Tibial nerve (tissue), 4 donors: ENCODE data around the gene FAHD1. TPM values are rescaled to one million over a fixed set of nuclear protein-coding genes. Genes with fewer than 3 reads are reported as not detected.

ENCODE experiments used
- DNase-seq, 2 donors: peaks; one replicate each; pipeline ENCODE4 v3.0.0-alpha.2; 2019; ENCODE audit warnings: low spot score in 2 of 2
- H3K27ac ChIP-seq, 4 donors: fragments of 200-600 bp; sonication (generic) in 3 of 4; one replicate each; pipeline ENCODE4 v1.5.1; 2017 to 2019; ENCODE audit warnings: mild to moderate bottlenecking in 1 of 4
- H3K27me3 ChIP-seq, 2 donors: fragments of 200-600 bp; sonication (generic) in 1 of 2; one replicate each; pipeline versions ENCODE4 v1.5.1 to v1.6.0; 2017 to 2019
- H3K36me3 ChIP-seq, 3 donors: fragments of 200-600 bp; sonication (generic); one replicate each; pipeline ENCODE4 v1.5.1; 2018 to 2019
- H3K4me1 ChIP-seq, 4 donors: fragments of 200-600 bp; sonication (generic) in 3 of 4; one replicate each; pipeline ENCODE4 v1.5.1; 2017 to 2019
- H3K4me3 ChIP-seq, 4 donors: fragments of 200-600 bp; sonication (generic) in 3 of 4; one replicate each; pipeline ENCODE4 v1.5.1; 2017 to 2019; ENCODE audit warnings: mild to moderate bottlenecking in 1 of 4, moderate library complexity in 1 of 4
- H3K9me3 ChIP-seq, 4 donors: fragments of 200-600 bp; sonication (generic) in 3 of 4; one replicate each; pipeline ENCODE4 v1.5.1; 2017 to 2019
- CTCF ChIP-seq, 5 experiments: fragments of 200-600 bp in 3 of 5; fragments of 450-650 bp in 2 of 5; sonication (generic) in 3 of 5; IDR thresholded peaks; one replicate each; pipeline ENCODE4 v1.5.1; 2016 to 2019; ENCODE audit warnings: antibody characterized with exemption in 5 of 5, mild to moderate bottlenecking in 3 of 5, moderate library complexity in 2 of 5
- EP300 ChIP-seq, 2 donors: sonication (generic); formaldehyde crosslinking; IDR thresholded peaks; one replicate each; pipeline ENCODE4 v1.6.1; 2017; ENCODE audit warnings: antibody characterized with exemption in 2 of 2, mild to moderate bottlenecking in 1 of 2
- POLR2A ChIP-seq, 2 donors: fragments of 450-650 bp; IDR thresholded peaks; one replicate each; pipeline ENCODE4 v1.6.1; 2017; ENCODE audit warnings: antibody characterized with exemption in 2 of 2, mild to moderate bottlenecking in 2 of 2, moderate library complexity in 2 of 2
- WGBS, 2 donors: methylation state at CpG; one replicate each; pipeline ENCODE4 v1.1.5; 2018; 5-methylcytosine and 5-hydroxymethylcytosine counted together
- total RNA-seq, 4 donors: library from RNA; depleted of rRNA; stranded (reverse); fragments of >200 nt; gene quantifications; one replicate each; pipeline ENCODE4 v1.1.0, GENCODE V29; 2016

The FAHD1 gene
- total RNA-seq, 4 donors from 2014 or later: 17.5 to 44.1 (median 33.7) TPM

- TF ChIP-seq POLR2A (IDR thresholded peaks at IDR 0.05): no peak
- TF ChIP-seq CTCF (IDR thresholded peaks at IDR 0.05): no peak
- no peak for TF ChIP-seq EP300 (IDR thresholded peaks at IDR 0.05)
- 75 to 90% methylated on average over 10 of the region's 10 CpGs for WGBS, 2 donors
- peaks cover 0 to 2% (median 0%) of the 10 kb centered on the region in 4 donors for H3K4me1 ChIP-seq
- H3K9me3 ChIP-seq: no peaks in the 10 kb centered on the region
- no peaks in the 10 kb centered on the region for H3K27me3 ChIP-seq
- H3K36me3 ChIP-seq: peaks cover 0 to 58% (median 12%) of the 10 kb centered on the region in 3 donors
- no peak overlapping the region for H3K27ac ChIP-seq
- DNase-seq: no peak
- H3K4me3 ChIP-seq: no peak overlapping the region
These were observed 19.4 kb upstream of the FAHD1 start for GRCh38 chr16:1807626-1808025.

GRCh38 chr16:1808691-1809090, 18.3 kb upstream of the FAHD1 start:
- Histone ChIP-seq H3K27ac (no peak overlapping the region), H3K27me3 (no peaks in the 10 kb centered on the region), H3K4me1 (peaks cover 0 to 9% (median 0%) of the 10 kb centered on the region in 4 donors), H3K9me3 (no peaks in the 10 kb centered on the region), H3K36me3 (peaks cover 0 to 69% (median 12%) of the 10 kb centered on the region in 3 donors), H3K4me3 (no peak overlapping the region)
- no peak for DNase-seq
- TF ChIP-seq POLR2A (IDR thresholded peaks at IDR 0.05) (no peak), CTCF (IDR thresholded peaks at IDR 0.05) (no peak), EP300 (IDR thresholded peaks at IDR 0.05) (no peak)
- 79 to 82% methylated on average over 16 to 18 of the region's 18 CpGs for WGBS, 2 donors

GRCh38 chr16:1809281-1809801, 17.7 kb upstream of the FAHD1 start:
- Histone ChIP-seq H3K36me3 (peaks cover 0 to 73% (median 12%) of the 10 kb centered on the region in 3 donors), H3K4me1 (peaks cover 0 to 9% (median 0%) of the 10 kb centered on the region in 4 donors), H3K9me3 (no peaks in the 10 kb centered on the region), H3K4me3 (no peak overlapping the region), H3K27me3 (no peaks in the 10 kb centered on the region), H3K27ac (no peak overlapping the region)
- no peak for DNase-seq
- 82 to 88% methylated on average over 15 to 24 of the region's 28 CpGs for WGBS, 2 donors
- TF ChIP-seq POLR2A (IDR thresholded peaks at IDR 0.05) (no peak), CTCF (IDR thresholded peaks at IDR 0.05) (no peak), EP300 (IDR thresholded peaks at IDR 0.05) (no peak)

GRCh38 chr16:1810106-1810505, 16.9 kb upstream of the FAHD1 start:
- no peak for DNase-seq
- H3K9me3 ChIP-seq: no peaks in the 10 kb centered on the region
- no peak overlapping the region for H3K4me3 ChIP-seq
- no peak for TF ChIP-seq POLR2A (IDR thresholded peaks at IDR 0.05)
- TF ChIP-seq CTCF (IDR thresholded peaks at IDR 0.05): no peak
- TF ChIP-seq EP300 (IDR thresholded peaks at IDR 0.05): no peak
- H3K27ac ChIP-seq: no peak overlapping the region
- H3K36me3 ChIP-seq: peaks cover 0 to 75% (median 12%) of the 10 kb centered on the region in 3 donors
- H3K27me3 ChIP-seq: no peaks in the 10 kb centered on the region
- 92 to 96% methylated on average over 16 of the region's 16 CpGs for WGBS, 2 donors
- H3K4me1 ChIP-seq: peaks cover 0 to 9% (median 2%) of the 10 kb centered on the region in 4 donors

- WGBS, 2 donors: 89 to 92% methylated on average over 15 to 16 of the region's 16 CpGs
- Histone ChIP-seq H3K27ac (no peak overlapping the region), H3K36me3 (peaks cover 0 to 75% (median 12%) of the 10 kb centered on the region in 3 donors), H3K4me1 (peaks cover 0 to 14% (median 2%) of the 10 kb centered on the region in 4 donors), H3K4me3 (no peak overlapping the region), H3K27me3 (no peaks in the 10 kb centered on the region), H3K9me3 (no peaks in the 10 kb centered on the region)
- no peak for TF ChIP-seq EP300 (IDR thresholded peaks at IDR 0.05)
- TF ChIP-seq POLR2A (IDR thresholded peaks at IDR 0.05): no peak
- TF ChIP-seq CTCF (IDR thresholded peaks at IDR 0.05): no peak
- no peak for DNase-seq
These were observed 16.5 kb upstream of the FAHD1 start for GRCh38 chr16:1810536-1810935.
